ENCODE results near the gene AFF4.
"Not testable (repeated sequence)": the region's sequence is repeated elsewhere in the genome, so short reads cannot be mapped to it uniquely, and the experiment has no call there.

AFF4 gene

GRCh38 chr5:132963171-132964104 lies at the start of gene AFF4:
TSS of gene AFF4 (minus strand) at chr5:132963634. CDS start at chr5:132937189, 26,445 bp downstream.
- DNase-seq, result peak; percentile 74 to 93

GRCh38 chr5:133008455-133008854 lies 45.0 kb upstream of the AFF4 start:
- DNase-seq, result not testable (repeated sequence)

- no peak for DNase-seq
Measured at GRCh38 chr5:133006653-133007052, 43.2 kb upstream of the AFF4 start.

- DNase-seq, result no peak
Measured at GRCh38 chr5:132999246-132999645, 35.8 kb upstream of the AFF4 start.

GRCh38 chr5:132998556-132998955 lies 35.1 kb upstream of the AFF4 start:
- DNase-seq, result no peak

GRCh38 chr5:132996307-132996706 lies 32.9 kb upstream of the AFF4 start:
- no peak for DNase-seq

GRCh38 chr5:132987531-132988408 lies 24.3 kb upstream of the AFF4 start:
- no peak for DNase-seq

- DNase-seq, result not testable (repeated sequence)
Measured at GRCh38 chr5:132982971-132983370, 19.5 kb upstream of the AFF4 start.

- DNase-seq, result no peak
Measured at GRCh38 chr5:132981288-132981687, 17.9 kb upstream of the AFF4 start.

GRCh38 chr5:132979976-132980375 lies 16.5 kb upstream of the AFF4 start:
- DNase-seq, result no peak

GRCh38 chr5:132979367-132979940 lies 16.0 kb upstream of the AFF4 start:
- no peak for DNase-seq

- DNase-seq, result no peak
Measured at GRCh38 chr5:132976852-132977251, 13.4 kb upstream of the AFF4 start.

- DNase-seq, result not testable (repeated sequence)
Measured at GRCh38 chr5:132972436-132972828, 9.0 kb upstream of the AFF4 start.

- DNase-seq, result no peak
Measured at GRCh38 chr5:132971483-132972435, 8.3 kb upstream of the AFF4 start.

GRCh38 chr5:132965120-132965519 lies 1.7 kb upstream of the AFF4 start:
- DNase-seq, result no peak

- DNase-seq, result peak; percentile 28 to 44
Measured at GRCh38 chr5:132962429-132963021, 909 bp downstream of the AFF4 start.

- DNase-seq, result no peak
Measured at GRCh38 chr5:132961887-132962286, 1.5 kb downstream of the AFF4 start.

GRCh38 chr5:132961123-132961815 lies 2.2 kb downstream of the AFF4 start:
- DNase-seq, result not testable (repeated sequence)

- DNase-seq, result not testable (repeated sequence)
Measured at GRCh38 chr5:132956166-132956799, 7.2 kb downstream of the AFF4 start.

- DNase-seq, result no peak
Measured at GRCh38 chr5:132953710-132954109, 9.7 kb downstream of the AFF4 start.
